GM21381 (cell line): ENCODE results near the gene BANP.
"Not testable (repeated sequence)": the region's sequence is repeated elsewhere in the genome, so short reads cannot be mapped to it uniquely, and the experiment has no call there.

ENCODE experiments used
- ATAC-seq: cut with Tn5 transposase; IDR thresholded peaks from one replicate; pipeline ENCODE4 v1.9.1; 2021; ENCODE audit warnings: mild to moderate bottlenecking, moderate library complexity; ENCODE audit not compliant: unreplicated experiment

BANP gene

DNA sequence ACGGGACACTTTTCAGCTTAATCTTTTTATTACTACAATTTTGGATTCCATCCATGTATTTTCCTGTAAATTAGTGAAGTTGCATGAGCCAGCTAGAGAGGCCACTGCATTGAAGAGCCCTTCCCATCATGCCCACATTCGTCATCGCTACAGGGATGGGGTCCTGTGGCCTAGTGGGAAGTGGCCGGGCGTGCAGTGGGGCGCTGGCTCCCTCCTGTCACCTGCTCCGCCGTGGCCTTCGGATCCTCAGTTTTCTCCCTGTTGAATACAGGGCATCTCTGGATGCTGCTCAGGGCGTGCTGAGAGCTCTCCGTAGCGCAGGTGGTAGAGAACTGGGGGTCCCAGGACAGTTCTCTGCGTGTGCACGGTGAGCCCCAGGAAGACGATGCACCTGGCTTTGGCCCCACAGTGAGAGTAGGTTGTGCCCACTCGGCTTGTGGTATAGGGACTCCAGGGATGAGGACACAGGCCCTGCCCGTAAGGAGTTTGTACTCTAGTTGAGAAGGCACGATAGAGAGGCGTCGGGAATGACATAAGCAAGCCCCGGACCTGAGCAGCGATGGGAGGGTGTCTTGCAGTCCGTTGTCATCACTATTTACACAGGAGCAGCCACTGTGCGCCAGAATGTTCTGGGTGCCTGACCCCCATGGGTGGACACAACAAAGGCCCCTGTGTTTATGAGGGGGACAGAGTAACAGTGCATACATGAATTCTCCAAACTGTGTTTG lies 74.8 kb downstream of the BANP start:
- not testable (repeated sequence) for ATAC-seq

GRCh38 chr16:88026964-88027938 lies 76.0 kb downstream of the BANP start:
- ATAC-seq: no peak

DNA sequence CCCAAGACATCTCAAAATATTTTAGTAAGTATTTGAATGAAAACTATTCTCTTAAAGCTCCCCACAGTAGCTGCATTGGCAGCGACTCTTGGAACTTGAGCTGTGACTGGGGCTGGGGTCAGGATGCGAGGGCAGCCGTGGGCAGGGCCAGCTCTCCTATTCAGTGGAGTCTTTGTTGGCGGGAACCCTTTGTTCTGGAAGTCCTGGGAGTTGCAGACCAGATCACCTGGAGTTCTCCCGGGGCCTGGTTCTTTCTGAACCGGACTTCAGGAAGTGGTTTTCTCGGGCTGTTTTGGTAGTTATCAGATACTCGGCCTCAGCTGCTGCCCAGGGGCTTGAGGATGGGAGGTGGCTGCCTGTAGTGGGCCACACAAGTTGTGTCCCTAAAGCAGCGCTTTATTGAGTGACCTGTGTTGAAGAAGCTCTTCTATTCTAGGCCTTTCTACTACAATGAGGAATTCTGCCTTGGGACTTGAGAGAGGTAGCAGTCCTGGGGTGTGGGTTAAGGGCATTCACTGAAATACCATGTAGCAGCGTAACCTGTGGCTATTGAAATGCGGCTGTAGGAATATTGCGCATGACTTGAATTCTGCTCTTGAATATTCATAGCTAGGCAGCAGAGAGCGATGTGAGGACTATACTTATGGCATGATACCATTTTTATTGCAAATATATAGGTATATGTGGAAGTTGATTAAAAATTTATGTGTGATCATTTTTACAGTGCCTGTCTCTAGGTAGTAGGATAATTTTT lies 77.1 kb downstream of the BANP start:
- ATAC-seq: not testable (repeated sequence)

- no peak for ATAC-seq
Observed at GRCh38 chr16:88030498-88030897, 79.3 kb downstream of the BANP start.

DNA sequence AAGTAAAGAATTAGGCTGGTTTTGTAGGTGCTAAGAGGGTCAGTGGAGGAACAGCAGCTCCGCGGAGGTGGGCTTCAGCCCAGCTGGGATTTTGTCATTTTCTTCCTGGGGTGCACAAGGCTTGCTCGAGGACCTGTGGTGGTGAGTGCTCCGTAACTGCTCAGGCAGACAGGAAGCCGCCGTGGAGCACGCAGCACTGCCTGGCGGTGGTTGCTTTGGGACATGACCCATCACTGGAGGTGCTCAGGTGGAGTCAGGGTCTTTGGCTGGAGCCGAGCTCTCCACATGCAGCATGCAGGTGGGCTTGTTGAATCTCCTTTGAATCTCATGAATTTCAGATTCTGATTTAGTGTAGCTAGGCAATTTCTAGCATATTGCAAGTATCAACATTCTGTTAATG lies 79.7 kb downstream of the BANP start:
- not testable (repeated sequence) for ATAC-seq

GRCh38 chr16:88033003-88033740 lies 81.9 kb downstream of the BANP start:
- ATAC-seq: not testable (repeated sequence)

GRCh38 chr16:88034770-88035169 lies 83.5 kb downstream of the BANP start:
- ATAC-seq: no peak

GRCh38 chr16:88035292-88035691 lies 84.1 kb downstream of the BANP start:
- ATAC-seq: no peak

DNA sequence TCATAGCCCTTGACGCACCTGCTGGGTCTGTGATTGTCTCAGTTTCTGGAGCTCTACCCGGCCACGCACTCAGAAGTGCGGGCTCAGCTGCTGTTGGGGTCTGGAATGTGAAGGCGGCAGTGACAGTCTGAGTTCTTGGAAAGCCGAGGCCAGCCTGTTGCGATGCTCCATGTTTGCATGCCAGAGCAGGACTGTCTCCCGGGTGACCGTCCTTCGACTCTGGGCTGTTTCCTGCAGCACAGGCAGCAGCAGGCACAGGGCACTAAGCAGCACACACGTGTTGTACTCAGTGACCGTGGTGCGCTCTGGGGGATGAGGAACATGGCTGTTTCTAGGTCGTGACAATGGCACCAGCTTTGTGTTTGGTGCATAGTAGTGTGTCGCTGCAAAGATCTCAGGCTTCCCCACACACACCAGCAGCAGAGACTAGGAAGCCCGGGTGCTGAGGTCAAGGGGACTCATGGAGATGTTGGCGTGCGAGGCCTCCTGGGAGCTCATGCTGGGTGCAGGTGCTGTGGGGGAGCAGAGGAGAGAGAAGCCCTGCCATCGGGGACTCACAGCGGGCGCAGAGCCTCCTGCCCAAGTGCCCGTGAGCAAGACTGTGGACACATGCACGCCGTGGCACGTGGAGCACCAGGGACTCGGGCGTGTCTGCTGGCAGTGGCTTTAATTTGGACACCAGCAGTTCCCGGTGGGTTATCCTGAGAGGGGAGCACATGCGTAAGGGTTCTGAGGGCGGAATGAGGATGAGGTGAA lies 84.8 kb downstream of the BANP start:
- not testable (repeated sequence) for ATAC-seq

DNA sequence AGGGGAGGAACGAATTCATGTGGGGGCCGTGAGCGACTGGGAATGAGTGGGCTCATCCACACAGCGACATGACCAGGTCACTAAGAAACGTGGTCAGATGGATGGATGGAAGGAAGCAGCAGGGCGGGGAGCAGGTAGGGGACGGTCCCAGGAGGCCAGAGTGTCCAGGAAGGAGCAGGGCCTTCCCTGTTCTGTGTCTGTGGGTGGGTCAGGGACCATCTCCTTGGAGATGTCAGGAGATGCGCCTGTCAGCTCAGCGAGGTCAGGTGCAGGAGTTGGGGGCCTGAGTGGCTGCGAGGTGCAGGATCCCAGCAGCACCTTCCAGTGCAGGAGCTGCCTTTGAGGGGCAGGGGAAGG lies 85.4 kb downstream of the BANP start:
- not testable (repeated sequence) for ATAC-seq

DNA sequence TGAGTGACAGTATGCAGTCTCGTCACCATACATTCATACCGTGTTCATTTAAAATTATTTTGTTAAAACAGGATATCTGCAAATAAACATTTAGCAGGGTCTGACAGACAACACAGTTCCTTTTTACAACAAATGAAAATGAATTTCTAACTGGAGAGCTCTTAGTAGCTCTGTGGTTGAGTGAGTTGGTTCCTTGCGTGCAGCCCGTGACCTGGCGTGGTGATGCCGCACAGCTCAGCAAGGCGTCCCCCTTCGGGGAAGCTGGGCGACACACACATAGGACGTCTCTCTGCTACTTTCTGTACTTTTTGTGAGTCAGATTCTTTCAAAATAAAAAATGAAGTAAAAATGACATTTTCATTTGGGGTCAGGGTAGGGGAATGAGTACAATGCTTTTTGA lies 86.1 kb downstream of the BANP start:
- ATAC-seq: not testable (repeated sequence)

GRCh38 chr16:88037876-88038525 lies 86.8 kb downstream of the BANP start:
- not testable (repeated sequence) for ATAC-seq

GRCh38 chr16:88038526-88038908 lies 87.3 kb downstream of the BANP start:
- ATAC-seq: not testable (repeated sequence)

GRCh38 chr16:88039591-88039990 lies 88.4 kb downstream of the BANP start:
- no peak for ATAC-seq

DNA sequence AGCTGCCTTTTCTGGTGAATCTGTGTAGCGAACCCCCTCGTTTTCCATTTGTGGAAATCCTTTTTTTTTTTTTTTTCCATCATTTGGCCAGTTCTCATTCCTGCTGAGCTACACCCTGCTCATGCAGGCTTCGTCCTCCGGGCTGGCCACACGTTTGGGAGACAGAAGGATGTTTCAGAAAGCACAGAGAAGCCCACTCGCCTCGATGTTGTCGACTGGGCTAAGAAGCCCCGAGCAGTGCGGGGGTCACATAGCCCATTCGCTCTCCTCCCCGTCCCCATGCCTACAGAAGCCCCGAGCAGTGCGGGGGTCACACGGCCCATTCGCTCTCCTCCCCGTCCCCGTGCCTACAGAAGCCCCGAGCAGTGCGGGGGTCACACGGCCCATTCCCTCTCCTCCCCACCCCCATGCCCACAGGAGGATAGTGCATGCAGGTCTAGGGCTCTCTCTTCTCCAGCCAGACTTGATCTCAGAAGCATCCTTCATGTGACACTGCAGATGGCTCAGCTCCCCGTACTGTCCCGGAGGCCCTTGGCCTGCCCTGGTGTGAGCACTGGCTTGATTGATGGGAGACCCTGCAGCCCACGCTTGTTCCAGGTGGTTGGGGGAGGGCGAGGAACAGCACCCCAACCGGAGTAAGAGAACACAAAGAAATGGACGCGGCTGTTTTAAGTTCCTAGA lies 89.1 kb downstream of the BANP start:
- ATAC-seq: not testable (repeated sequence)

DNA sequence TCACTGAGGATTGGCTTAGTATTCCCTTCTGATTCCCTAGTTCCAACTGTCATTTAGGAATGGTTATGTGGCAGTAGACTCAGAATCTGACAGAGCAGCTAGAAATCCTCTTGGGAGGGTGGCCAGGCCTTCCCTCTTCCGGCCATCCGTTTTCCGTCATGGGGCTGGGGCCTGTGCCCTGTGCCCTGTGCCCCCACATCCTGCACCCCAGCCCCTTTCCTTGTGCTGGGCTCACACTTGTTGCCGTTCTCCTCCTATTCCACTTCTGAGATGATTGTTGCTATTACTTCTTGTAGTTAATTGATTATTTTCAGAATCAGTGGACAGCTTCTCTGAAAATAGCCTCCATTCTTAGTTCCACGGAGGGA lies 89.6 kb downstream of the BANP start:
- not testable (repeated sequence) for ATAC-seq

DNA sequence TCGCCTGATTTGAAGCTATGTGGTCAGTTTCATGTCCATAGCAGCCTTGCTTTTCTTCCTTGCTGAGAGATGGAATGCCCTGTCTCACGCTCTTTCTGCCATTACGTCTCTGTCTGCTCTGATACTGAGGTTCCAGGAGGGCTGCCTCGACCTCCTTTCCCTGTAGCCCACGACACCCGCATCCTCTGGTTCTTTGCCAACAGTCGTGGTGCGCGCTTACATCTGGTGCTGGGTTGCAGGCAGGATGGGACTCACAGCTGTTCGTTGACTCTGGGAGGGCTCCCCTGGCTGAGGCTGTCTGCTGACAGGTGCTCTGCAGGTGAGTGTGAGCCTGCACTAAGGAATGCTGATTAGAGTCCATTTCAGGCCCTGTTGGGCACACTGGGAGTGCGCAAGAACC lies 90.3 kb downstream of the BANP start:
- ATAC-seq: not testable (repeated sequence)

DNA sequence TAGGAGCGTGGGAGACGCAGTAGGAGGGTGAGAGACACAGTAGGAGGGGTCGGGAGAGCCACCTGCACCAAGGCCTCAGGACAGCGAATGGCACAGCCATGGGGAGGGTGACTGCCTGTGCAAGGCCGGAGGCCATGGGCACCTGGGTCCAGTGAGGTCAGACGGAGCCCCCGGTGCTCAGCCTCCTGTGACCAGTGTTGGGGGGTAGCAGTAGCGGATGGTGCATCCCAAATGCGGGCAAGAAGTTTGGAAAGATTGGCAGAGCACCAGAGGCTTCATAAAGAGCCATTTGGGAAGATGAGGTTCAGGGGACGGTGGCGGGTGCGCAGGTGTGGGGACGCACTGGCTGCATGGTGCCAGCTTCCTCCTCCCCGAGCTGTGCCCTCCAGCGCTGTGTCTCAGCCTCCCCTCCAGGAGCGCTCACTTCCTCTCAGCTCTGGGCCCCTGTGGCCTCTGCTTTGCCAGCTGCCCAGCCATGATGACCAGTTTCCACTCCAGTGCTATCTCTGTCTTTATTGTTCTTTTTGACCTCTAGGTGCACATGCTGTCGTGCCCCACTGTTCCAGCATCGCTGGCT lies 90.8 kb downstream of the BANP start:
- ATAC-seq: not testable (repeated sequence)
